HG02870 (cell line): Measurements from ENCODE around the gene TMEM151B.

Experiments used
- ATAC-seq: cut with Tn5 transposase; IDR thresholded peaks from one replicate; pipeline ENCODE4 v1.9.1; 2021; ENCODE audit warnings: mild to moderate bottlenecking, moderate library complexity; ENCODE audit not compliant: unreplicated experiment

Gene TMEM151B

GRCh38 chr6:44263354-44264100 lies 6.7 kb upstream of the TMEM151B start:
- no peak for ATAC-seq

GRCh38 chr6:44264154-44265006 lies 5.9 kb upstream of the TMEM151B start:
- no peak for ATAC-seq

GRCh38 chr6:44265007-44265721 lies 5.1 kb upstream of the TMEM151B start, which contains the start of gene NFKBIE:
Gene NFKBIE, minus strand, starts transcription at chr6:44265551. Its CDS starts 205 bp downstream, at chr6:44265346.
- ATAC-seq: no peak

- no peak for ATAC-seq
Measured at GRCh38 chr6:44265722-44266233, 4.5 kb upstream of the TMEM151B start.

GRCh38 chr6:44266347-44266746 lies 3.9 kb upstream of the TMEM151B start:
- no peak for ATAC-seq

- ATAC-seq: no peak
Measured at GRCh38 chr6:44267252-44267651, 3.0 kb upstream of the TMEM151B start.

- ATAC-seq: no peak
Measured at GRCh38 chr6:44268095-44268628, 2.1 kb upstream of the TMEM151B start.

- ATAC-seq: no peak
Measured at GRCh38 chr6:44269178-44269920, 901 bp upstream of the TMEM151B start.

- ATAC-seq: no peak
Measured at GRCh38 chr6:44270526-44271405, 516 bp downstream of the TMEM151B start.

- no peak for ATAC-seq
Measured at GRCh38 chr6:44271406-44271723, 1.1 kb downstream of the TMEM151B start.

GRCh38 chr6:44271914-44272313 lies 1.7 kb downstream of the TMEM151B start:
- no peak for ATAC-seq

- ATAC-seq: no peak
Measured at GRCh38 chr6:44272529-44272928, 2.3 kb downstream of the TMEM151B start.

GRCh38 chr6:44272999-44273566 lies 2.8 kb downstream of the TMEM151B start:
- no peak for ATAC-seq

GRCh38 chr6:44273617-44274016 lies 3.4 kb downstream of the TMEM151B start:
- no peak for ATAC-seq

- ATAC-seq: no peak
Measured at GRCh38 chr6:44275271-44275748, 5.1 kb downstream of the TMEM151B start.

GRCh38 chr6:44275749-44276648 lies 5.7 kb downstream of the TMEM151B start:
- no peak for ATAC-seq

- no peak for ATAC-seq
Measured at GRCh38 chr6:44276667-44277640, 6.7 kb downstream of the TMEM151B start.
